Stomach smooth muscle (tissue), 2 donors: ENCODE measurements around the gene EEF1AKMT2.
A peak's percentile ranks its signal among the peaks of the same experiment; 100 is the strongest.

Experiments
- H3K27ac ChIP-seq: one replicate; pipeline ENCODE4 v1.7.0; 2013; ENCODE audit warnings: mild to moderate bottlenecking, low read length, inconsistent platforms
- H3K27me3 ChIP-seq, 2 donors: one replicate each; pipeline ENCODE4 v1.7.0; 2013; ENCODE audit warnings: low read length in 2 of 2; ENCODE audit not compliant: insufficient read depth in 2 of 2, control insufficient read depth in 1 of 2
- H3K36me3 ChIP-seq, 2 donors: one replicate each; pipeline ENCODE4 v1.7.0; 2013; ENCODE audit warnings: low read length in 2 of 2; ENCODE audit not compliant: control insufficient read depth in 2 of 2, insufficient read depth in 2 of 2
- H3K4me1 ChIP-seq: one replicate; pipeline ENCODE4 v1.7.0; 2013; ENCODE audit warnings: low read length; ENCODE audit not compliant: control insufficient read depth, insufficient read depth
- H3K4me3 ChIP-seq, 2 donors: one replicate each; pipeline ENCODE4 v1.7.0; 2013; ENCODE audit warnings: low read length in 2 of 2
- H3K9ac ChIP-seq, 2 donors: one replicate each; pipeline ENCODE4 v1.7.0; 2013; ENCODE audit warnings: low read length in 2 of 2, mild to moderate bottlenecking in 1 of 2
- H3K9me3 ChIP-seq, 2 donors: one replicate each; pipeline ENCODE4 v1.7.0; 2013; ENCODE audit warnings: low read length in 2 of 2; ENCODE audit not compliant: control insufficient read depth in 2 of 2
- donor health status: healthy.
- donor health status: Pancreatic carcinoma.

Gene EEF1AKMT2

DNA sequence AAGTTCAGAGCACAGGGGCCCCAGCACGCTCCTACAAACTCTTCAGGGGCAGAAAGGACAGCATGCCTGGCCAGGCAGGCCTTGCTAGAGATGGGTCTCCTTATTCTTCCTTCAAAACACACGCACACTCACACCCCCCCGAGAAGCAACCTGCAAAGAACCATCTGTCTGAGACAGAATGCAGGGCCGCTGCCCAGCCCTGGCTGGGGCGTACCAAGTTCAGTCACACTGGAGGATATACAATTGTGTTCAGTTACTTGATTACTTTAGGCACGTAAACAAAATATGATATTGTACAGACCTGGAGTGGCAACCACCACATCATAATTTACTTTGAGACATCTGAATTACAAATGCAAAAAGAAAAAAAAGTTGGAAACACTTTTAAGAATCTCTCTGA is 53.2 kb downstream of the EEF1AKMT2 start:
- Histone ChIP-seq H3K9me3 (no peaks in the 10 kb centered on the region), H3K36me3 (no peaks in the 10 kb centered on the region), H3K27ac (peak overlapping the region; percentile 81), H3K4me1 (peaks cover 93% of the 10 kb centered on the region), H3K27me3 (no peaks in the 10 kb centered on the region), H3K9ac (no peak overlapping the region), H3K4me3 (no peak overlapping the region)

DNA sequence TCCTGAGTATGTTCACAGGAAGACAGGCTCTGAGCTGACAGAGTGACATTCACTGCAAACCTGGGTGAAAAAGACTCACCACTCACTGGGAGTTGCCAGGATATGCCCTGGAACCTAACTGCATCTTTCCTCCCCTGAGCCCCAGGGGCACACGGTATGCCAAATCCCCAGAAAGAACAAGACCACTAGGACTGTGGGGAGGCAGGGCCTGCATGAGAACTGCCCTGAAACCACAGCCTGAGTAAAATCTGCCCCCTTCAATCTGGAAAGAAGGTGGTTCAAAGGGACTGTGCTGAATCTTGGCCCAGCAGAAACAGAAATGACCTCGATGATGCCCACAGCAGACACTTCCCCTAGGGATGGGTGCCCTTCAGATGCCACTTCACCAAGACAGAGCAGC is 54.0 kb downstream of the EEF1AKMT2 start:
- H3K9ac ChIP-seq, result peak overlapping the region; percentile 20 to 29
- peaks cover 99% of the 10 kb centered on the region for H3K4me1 ChIP-seq
- peak overlapping the region in 1 of 2 donors; percentile 28 for H3K4me3 ChIP-seq

GRCh38 chr10:124737221-124737620 is 54.5 kb downstream of the EEF1AKMT2 start:
- peak overlapping the region; percentile 81 for H3K27ac ChIP-seq

More for the DNA sequence above, 54.0 kb downstream of the EEF1AKMT2 start:
- no peaks in the 10 kb centered on the region for H3K36me3 ChIP-seq
- no peaks in the 10 kb centered on the region for H3K9me3 ChIP-seq
- no peaks in the 10 kb centered on the region for H3K27me3 ChIP-seq
- H3K27ac ChIP-seq, result peak overlapping the region; percentile 81

GRCh38 chr10:124736491-124737136 is 55.1 kb downstream of the EEF1AKMT2 start:
- H3K4me1 ChIP-seq, result peaks cover 98% of the 10 kb centered on the region
- H3K27ac ChIP-seq, result peak overlapping the region; percentile 81
- peak overlapping the region in 1 of 2 donors; percentile 20 for H3K9ac ChIP-seq
- H3K4me3 ChIP-seq, result peak overlapping the region; percentile 41 to 55
- no peaks in the 10 kb centered on the region for H3K27me3 ChIP-seq
- no peaks in the 10 kb centered on the region for H3K36me3 ChIP-seq
- no peaks in the 10 kb centered on the region for H3K9me3 ChIP-seq

More at GRCh38 chr10:124737221-124737620, 54.5 kb downstream of the EEF1AKMT2 start:
- Histone ChIP-seq H3K9me3 (no peaks in the 10 kb centered on the region), H3K4me1 (peaks cover 98% of the 10 kb centered on the region), H3K9ac (peak overlapping the region; percentile 20 to 29), H3K36me3 (no peaks in the 10 kb centered on the region), H3K4me3 (peak overlapping the region in 1 of 2 donors; percentile 41), H3K27me3 (no peaks in the 10 kb centered on the region)

GRCh38 chr10:124735491-124736286 is 56.0 kb downstream of the EEF1AKMT2 start:
- H3K27me3 ChIP-seq, result no peaks in the 10 kb centered on the region
- H3K4me3 ChIP-seq, result peak overlapping the region; percentile 47 to 55
- H3K9me3 ChIP-seq, result no peaks in the 10 kb centered on the region
- peak overlapping the region; percentile 4 to 47 for H3K9ac ChIP-seq
- peak overlapping the region; percentile 81 for H3K27ac ChIP-seq
- no peaks in the 10 kb centered on the region for H3K36me3 ChIP-seq
- peaks cover 89% of the 10 kb centered on the region for H3K4me1 ChIP-seq

GRCh38 chr10:124734311-124735166 is 57.1 kb downstream of the EEF1AKMT2 start:
- Histone ChIP-seq H3K27me3 (no peaks in the 10 kb centered on the region), H3K9ac (peak overlapping the region in 1 of 2 donors; percentile 64), H3K36me3 (no peaks in the 10 kb centered on the region), H3K4me3 (no peak overlapping the region), H3K27ac (peak overlapping the region; percentile 81), H3K9me3 (no peaks in the 10 kb centered on the region), H3K4me1 (peaks cover 80% of the 10 kb centered on the region)

DNA sequence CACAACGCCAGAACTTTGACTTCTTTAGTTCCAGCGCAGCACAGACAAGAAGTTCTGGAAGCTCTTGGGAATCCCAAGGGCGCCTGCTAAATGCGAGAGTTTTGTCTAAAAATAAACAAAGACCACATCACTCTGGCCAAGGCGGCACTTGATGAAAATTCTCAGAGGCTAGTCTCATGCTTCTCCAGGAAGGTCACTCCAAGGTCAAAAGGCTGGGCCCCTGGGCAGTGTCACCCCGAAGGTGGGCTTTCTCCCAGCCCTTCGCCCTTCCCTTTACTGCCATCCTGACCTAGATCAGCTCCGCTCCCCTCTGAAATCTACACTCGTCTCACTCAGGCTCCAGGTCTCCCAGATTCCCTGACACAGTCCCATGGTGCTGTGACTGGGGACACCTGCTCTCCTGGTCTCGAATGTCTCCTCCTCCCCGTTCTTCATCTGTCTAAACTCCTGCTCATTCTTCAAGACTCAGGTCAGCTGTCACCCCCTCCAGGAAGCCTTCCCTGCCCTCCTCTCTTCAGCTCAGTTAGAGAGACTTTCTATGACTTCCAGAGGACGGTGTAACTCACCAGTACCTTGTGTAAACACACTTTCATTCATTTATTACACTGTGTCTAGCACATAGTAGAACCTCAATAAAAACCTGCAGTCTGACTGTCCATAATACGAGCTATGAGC is 58.0 kb downstream of the EEF1AKMT2 start:
- Histone ChIP-seq H3K9ac (peak overlapping the region; percentile 47 to 64), H3K36me3 (no peaks in the 10 kb centered on the region), H3K4me1 (peaks cover 76% of the 10 kb centered on the region), H3K27ac (peak overlapping the region; percentile 81), H3K9me3 (no peaks in the 10 kb centered on the region), H3K27me3 (no peaks in the 10 kb centered on the region), H3K4me3 (peak overlapping the region in 1 of 2 donors; percentile 40)

GRCh38 chr10:124732931-124733570 is 58.6 kb downstream of the EEF1AKMT2 start:
- Histone ChIP-seq H3K27me3 (no peaks in the 10 kb centered on the region), H3K4me3 (peak overlapping the region in 1 of 2 donors; percentile 40), H3K9me3 (no peaks in the 10 kb centered on the region), H3K36me3 (no peaks in the 10 kb centered on the region), H3K27ac (peak overlapping the region; percentile 81), H3K9ac (peak overlapping the region; percentile 47 to 64), H3K4me1 (peaks cover 74% of the 10 kb centered on the region)

GRCh38 chr10:124731551-124731950 is 60.1 kb downstream of the EEF1AKMT2 start:
- no peak overlapping the region for H3K27ac ChIP-seq
- no peak overlapping the region for H3K4me3 ChIP-seq
- H3K27me3 ChIP-seq, result no peaks in the 10 kb centered on the region
- no peak overlapping the region for H3K9ac ChIP-seq
- peaks cover 67% of the 10 kb centered on the region for H3K4me1 ChIP-seq
- no peaks in the 10 kb centered on the region for H3K36me3 ChIP-seq
- no peaks in the 10 kb centered on the region for H3K9me3 ChIP-seq
